Left hindlimb (tissue), 1 donor: ENCODE measurements around the gene AGR2.
"Not testable (repeated sequence)": the region's sequence is repeated elsewhere in the genome, so short reads cannot be mapped to it uniquely, and the experiment has no call there.

Experiments used
- DNase-seq: peaks from one replicate; pipeline ENCODE4 v3.0.0-alpha.2; 2018

AGR2 gene

DNA sequence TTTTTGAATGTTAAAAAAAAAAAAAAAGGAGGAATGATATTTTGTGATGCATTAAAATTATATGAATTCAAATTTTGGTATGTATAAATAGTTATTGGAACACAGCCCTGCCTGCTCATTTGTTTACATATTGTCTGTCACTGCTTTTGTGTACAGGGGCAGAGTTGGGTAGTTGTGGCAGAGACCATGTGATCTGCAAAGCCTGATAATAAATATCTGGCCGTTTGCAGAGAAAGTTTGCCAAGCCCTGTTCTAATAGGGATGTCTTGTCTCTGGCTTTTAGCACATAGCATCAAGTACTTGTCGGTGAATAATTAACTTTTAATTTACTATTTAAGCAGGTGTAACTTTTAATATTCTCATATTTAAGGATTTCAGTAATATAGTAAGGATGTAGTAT is 31.5 kb downstream of the AGR2 start:
- no peak for DNase-seq

- no peak for DNase-seq
Observed at GRCh38 chr7:16770657-16771329, 34.0 kb downstream of the AGR2 start.

- not testable (repeated sequence) for DNase-seq
Observed at GRCh38 chr7:16769994-16770393, 34.8 kb downstream of the AGR2 start.

DNA sequence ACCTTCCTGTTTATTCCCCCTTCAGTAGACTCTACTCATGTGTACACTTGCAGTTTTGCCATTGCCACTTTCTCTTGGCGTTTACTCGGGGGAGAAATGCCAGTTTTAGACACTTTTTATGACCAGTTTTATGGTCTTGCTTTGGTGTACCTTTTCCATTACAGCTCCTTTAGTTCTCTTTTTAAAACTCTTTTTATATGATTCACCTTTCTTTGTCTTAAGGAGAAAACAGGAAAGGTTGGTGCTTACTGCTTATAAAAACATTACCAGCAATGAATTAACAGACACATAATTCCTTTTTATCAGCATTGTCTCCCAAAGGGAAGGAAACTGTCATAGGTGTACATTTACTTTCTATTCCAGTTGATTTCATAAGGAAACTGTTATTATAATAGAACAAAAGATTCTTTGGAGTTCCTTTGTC is 39.4 kb downstream of the AGR2 start:
- no peak for DNase-seq

- DNase-seq: no peak
Observed at GRCh38 chr7:16764942-16765341, 39.9 kb downstream of the AGR2 start.

- DNase-seq: no peak
Observed at GRCh38 chr7:16762177-16762576, 42.6 kb downstream of the AGR2 start.

GRCh38 chr7:16759840-16760239 is 45.0 kb downstream of the AGR2 start:
- no peak for DNase-seq

- DNase-seq: no peak
Observed at GRCh38 chr7:16758631-16759611, 45.9 kb downstream of the AGR2 start.

DNA sequence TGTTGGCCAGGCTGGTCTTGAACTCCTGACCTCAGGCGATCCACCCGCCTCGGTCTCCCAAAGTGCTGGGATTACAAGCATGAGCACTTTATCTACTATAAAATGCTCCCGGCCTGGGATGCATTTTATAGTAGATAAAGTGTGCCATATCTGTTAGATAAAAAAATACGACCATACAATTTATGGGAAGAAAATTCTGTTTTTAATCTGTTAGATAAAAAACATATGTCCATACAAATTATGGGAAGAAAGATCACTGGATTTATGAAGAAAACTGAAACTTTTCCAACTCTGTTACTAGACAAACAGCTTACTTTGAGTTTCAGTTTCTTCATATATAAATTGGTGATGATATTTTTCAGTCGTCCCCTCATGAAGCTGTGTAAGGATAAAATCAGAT is 46.8 kb downstream of the AGR2 start:
- DNase-seq: no peak

- DNase-seq: no peak
Observed at GRCh38 chr7:16755397-16755796, 49.4 kb downstream of the AGR2 start.

- DNase-seq: no peak
Observed at GRCh38 chr7:16754856-16755317, 49.9 kb downstream of the AGR2 start.

- peak; percentile 56 for DNase-seq
Observed at GRCh38 chr7:16753932-16754855, 50.6 kb downstream of the AGR2 start.

DNA sequence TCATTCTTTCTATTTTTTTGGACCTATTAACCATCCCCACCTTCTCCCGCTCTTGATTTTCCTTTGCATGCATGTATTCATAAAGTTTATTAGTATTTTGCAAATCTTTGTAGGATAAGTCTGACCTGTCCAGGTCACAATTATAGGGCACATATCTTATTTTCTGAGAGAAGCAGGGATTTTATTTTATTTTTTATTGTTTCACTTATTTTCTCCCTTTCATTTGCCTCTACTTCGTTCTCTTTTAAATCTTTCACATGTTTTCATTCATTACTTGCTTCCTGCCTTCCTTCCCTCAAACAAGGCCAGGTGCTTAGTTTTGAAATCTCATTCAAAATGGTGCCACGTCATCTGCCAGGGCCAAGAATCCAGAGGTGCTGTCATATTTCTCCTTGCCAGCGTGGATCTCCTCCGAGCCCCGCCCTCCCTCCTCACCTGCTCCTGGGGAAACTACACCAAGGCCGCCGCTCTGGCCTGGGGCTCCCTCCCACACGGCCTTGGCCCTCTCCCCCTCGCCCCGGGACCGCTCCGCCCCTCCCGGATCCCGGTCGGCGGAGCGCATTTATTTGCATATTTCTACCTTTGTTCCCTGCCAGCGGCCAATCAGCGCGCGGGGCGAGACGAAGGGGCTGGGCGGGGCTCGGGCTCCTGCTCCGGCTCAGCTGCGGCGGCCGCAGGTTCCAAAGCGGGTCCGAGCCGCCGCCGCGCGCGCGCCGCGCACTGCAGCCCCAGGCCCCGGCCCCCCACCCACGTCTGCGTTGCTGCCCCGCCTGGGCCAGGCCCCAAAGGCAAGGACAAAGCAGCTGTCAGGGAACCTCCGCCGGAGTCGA is 51.5 kb downstream of the AGR2 start, which contains the start of gene TSPAN13:
TSS of gene TSPAN13 (plus strand) at position 654 of the 830 bp plus-strand sequence. CDS start 213 bp downstream, outside the sequence.
- DNase-seq: peak; percentile 80

DNA sequence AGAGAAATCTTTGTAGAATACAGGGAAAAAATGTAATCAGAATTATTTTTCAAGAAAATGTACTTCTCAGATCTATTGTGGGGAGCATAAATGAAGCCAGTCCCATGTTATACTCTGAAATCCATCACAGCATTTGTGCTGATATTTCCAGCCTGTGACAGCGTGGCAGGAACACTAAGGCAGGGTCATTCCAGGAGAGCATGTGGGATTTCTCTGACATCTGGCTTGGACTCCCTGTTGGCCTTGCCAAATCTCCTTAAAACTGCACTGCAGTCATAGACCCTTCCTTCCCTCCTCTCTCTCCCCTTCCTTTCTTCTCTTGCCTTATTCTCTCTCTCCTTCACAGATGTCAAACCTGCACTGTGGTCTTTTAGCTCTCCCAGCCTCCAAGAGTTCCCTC is 57.7 kb downstream of the AGR2 start:
- DNase-seq: no peak

- DNase-seq: no peak
Observed at GRCh38 chr7:16745645-16746044, 59.2 kb downstream of the AGR2 start.

DNA sequence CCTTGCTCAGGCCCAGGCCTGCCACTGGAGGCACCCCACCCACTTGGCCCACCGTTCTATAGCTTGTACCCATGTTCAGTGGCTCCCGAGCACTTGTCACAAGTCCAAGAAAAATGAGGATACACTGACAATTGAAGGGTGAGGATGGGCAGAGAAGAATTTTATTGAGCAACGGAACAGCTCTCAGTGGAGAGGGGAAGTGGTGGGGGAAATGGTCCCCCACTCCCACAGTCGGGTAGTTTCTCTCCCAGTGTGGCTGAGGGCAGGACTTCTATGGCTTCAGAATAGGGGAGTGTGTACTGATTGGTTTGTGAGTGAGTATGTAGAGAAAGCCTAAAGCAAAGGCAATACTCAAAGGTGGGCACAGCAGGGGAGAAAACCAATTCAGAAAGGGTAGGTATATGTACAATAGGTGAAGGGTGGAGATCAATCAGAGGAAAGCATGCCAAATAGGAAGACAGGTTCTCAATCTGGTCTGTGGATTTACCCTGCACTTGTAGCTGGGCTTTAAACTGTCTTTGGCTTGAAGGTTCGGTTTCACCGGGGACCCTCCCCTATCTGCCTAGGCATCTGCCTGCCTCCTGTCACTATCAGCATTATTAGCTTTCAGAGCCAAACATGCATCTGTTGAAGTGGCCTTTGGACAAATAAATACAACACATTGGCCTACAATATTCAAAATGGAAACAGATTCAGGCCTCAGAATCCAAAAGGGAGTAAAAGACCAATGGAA is 60.1 kb downstream of the AGR2 start:
- DNase-seq: no peak

DNA sequence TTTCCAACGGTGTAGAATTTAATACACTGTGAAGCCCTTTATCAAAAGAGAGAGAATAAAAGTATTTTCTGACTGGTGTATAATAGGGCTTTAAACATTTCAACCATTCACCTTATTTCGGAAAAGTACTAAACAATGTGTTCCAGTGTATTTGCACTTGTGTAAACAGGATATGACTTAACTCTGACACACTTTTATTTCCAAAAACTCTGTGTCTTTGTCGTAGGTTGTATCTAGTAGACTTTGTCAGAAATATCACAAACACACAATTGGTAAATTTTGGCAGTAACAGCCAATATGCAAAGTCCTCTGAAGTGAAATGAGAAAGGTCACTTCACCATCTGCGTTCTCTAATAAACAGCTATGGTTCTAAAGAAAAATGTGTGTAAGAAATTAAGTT is 61.6 kb downstream of the AGR2 start:
- no peak for DNase-seq

DNA sequence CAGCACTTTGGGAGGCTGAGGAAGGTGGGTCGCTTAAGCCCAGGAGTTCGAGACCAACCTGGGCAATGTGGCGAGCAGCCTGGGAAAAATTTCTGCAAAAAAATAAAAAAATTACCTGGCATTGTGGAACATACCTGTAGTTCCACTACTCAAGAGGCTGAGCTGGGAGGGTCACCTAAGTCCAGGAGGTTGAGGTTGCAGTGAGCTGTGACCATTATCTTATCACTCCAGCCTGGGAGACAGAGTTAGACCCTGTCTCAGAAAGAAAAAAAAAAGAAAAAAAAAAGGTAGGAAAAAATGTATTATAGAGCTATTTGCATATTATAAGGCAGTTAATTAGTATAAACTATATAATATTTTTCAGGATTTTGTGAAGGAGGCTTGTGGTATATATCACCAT is 62.3 kb downstream of the AGR2 start:
- DNase-seq: no peak
